Measurements from ENCODE around the gene NDUFAF8. TPM values are rescaled to one million over a fixed set of nuclear protein-coding genes. Genes with fewer than 3 reads are reported as not detected.

NDUFAF8 gene
- total and polyA plus RNA-seq, 9 donors: 36.3 to 69.7 (median 53.4) TPM

- Histone ChIP-seq H3K4me3 (ENCODE audit: low read length) (no peak overlapping the region), H3K4me1 (ENCODE audit: control insufficient read depth, insufficient read depth, low read length) (peaks cover 18% of the 10 kb centered on the region), H3K36me3 (ENCODE audit: control insufficient read depth, insufficient read depth, low read length) (peaks cover 53% of the 10 kb centered on the region), H3K27ac (ENCODE audit: low read length) (no peak overlapping the region), H3K9me3 (replicated peaks; ENCODE audit: control insufficient read depth, low read depth, low read length) (peaks cover 2% of the 10 kb centered on the region), H3K27me3 (ENCODE audit: control insufficient read depth, insufficient read depth, low read length) (no peaks in the 10 kb centered on the region)
- 91% methylated on average over 40 of the region's 43 CpGs for WGBS (ENCODE audit: insufficient coverage)
- no peak for DNase-seq
Observed at GRCh38 chr17:81231766-81232581, 7.1 kb upstream of the NDUFAF8 start.

GRCh38 chr17:81232616-81233241 lies 6.4 kb upstream of the NDUFAF8 start:
- no peak for DNase-seq
- Histone ChIP-seq H3K27ac (ENCODE audit: low read length) (no peak overlapping the region), H3K9me3 (replicated peaks; ENCODE audit: control insufficient read depth, low read depth, low read length) (no peaks in the 10 kb centered on the region), H3K4me3 (ENCODE audit: low read length) (no peak overlapping the region), H3K36me3 (ENCODE audit: control insufficient read depth, insufficient read depth, low read length) (peaks cover 53% of the 10 kb centered on the region), H3K4me1 (ENCODE audit: control insufficient read depth, insufficient read depth, low read length) (peaks cover 25% of the 10 kb centered on the region), H3K27me3 (ENCODE audit: control insufficient read depth, insufficient read depth, low read length) (no peaks in the 10 kb centered on the region)
- 86% methylated on average over 17 of the region's 19 CpGs for WGBS (ENCODE audit: insufficient coverage)

- H3K4me1 ChIP-seq (ENCODE audit: control insufficient read depth, insufficient read depth, low read length): peaks cover 28% of the 10 kb centered on the region
- WGBS (ENCODE audit: insufficient coverage): 85% methylated on average over 14 of the region's 17 CpGs
- H3K36me3 ChIP-seq (ENCODE audit: control insufficient read depth, insufficient read depth, low read length): peaks cover 53% of the 10 kb centered on the region
- no peak overlapping the region for H3K4me3 ChIP-seq (ENCODE audit: low read length)
- no peak for DNase-seq
- no peaks in the 10 kb centered on the region for H3K9me3 ChIP-seq (replicated peaks; ENCODE audit: control insufficient read depth, low read depth, low read length)
- no peaks in the 10 kb centered on the region for H3K27me3 ChIP-seq (ENCODE audit: control insufficient read depth, insufficient read depth, low read length)
- no peak overlapping the region for H3K27ac ChIP-seq (ENCODE audit: low read length)
Observed at GRCh38 chr17:81233316-81233715, 5.8 kb upstream of the NDUFAF8 start.

GRCh38 chr17:81233811-81234505 lies 5.2 kb upstream of the NDUFAF8 start:
- DNase-seq: no peak
- Histone ChIP-seq H3K4me3 (ENCODE audit: low read length) (no peak overlapping the region), H3K27ac (ENCODE audit: low read length) (no peak overlapping the region), H3K36me3 (ENCODE audit: control insufficient read depth, insufficient read depth, low read length) (peaks cover 53% of the 10 kb centered on the region), H3K27me3 (ENCODE audit: control insufficient read depth, insufficient read depth, low read length) (no peaks in the 10 kb centered on the region), H3K4me1 (ENCODE audit: control insufficient read depth, insufficient read depth, low read length) (peaks cover 22% of the 10 kb centered on the region), H3K9me3 (replicated peaks; ENCODE audit: control insufficient read depth, low read depth, low read length) (no peaks in the 10 kb centered on the region)
- WGBS (ENCODE audit: insufficient coverage): 84% methylated on average over 19 of the region's 21 CpGs

- WGBS (ENCODE audit: insufficient coverage): 76% methylated on average over 13 of the region's 13 CpGs
- H3K9me3 ChIP-seq (replicated peaks; ENCODE audit: control insufficient read depth, low read depth, low read length): no peaks in the 10 kb centered on the region
- no peak overlapping the region for H3K27ac ChIP-seq (ENCODE audit: low read length)
- H3K4me3 ChIP-seq (ENCODE audit: low read length): no peak overlapping the region
- H3K27me3 ChIP-seq (ENCODE audit: control insufficient read depth, insufficient read depth, low read length): no peaks in the 10 kb centered on the region
- no peak for DNase-seq
- peaks cover 17% of the 10 kb centered on the region for H3K4me1 ChIP-seq (ENCODE audit: control insufficient read depth, insufficient read depth, low read length)
- H3K36me3 ChIP-seq (ENCODE audit: control insufficient read depth, insufficient read depth, low read length): peaks cover 49% of the 10 kb centered on the region
Observed at GRCh38 chr17:81234506-81234855, 4.6 kb upstream of the NDUFAF8 start.

GRCh38 chr17:81234940-81235821 lies 3.9 kb upstream of the NDUFAF8 start:
- no peak for DNase-seq
- WGBS (ENCODE audit: insufficient coverage): 69% methylated on average over 22 of the region's 26 CpGs

GRCh38 chr17:81235822-81236740 lies 3.0 kb upstream of the NDUFAF8 start:
- H3K27ac ChIP-seq (ENCODE audit: low read length): no peak overlapping the region
- WGBS (ENCODE audit: insufficient coverage): 87% methylated on average over 23 of the region's 32 CpGs
- H3K27me3 ChIP-seq (ENCODE audit: control insufficient read depth, insufficient read depth, low read length): no peaks in the 10 kb centered on the region
- H3K9me3 ChIP-seq (replicated peaks; ENCODE audit: control insufficient read depth, low read depth, low read length): no peaks in the 10 kb centered on the region
- no peak for DNase-seq
- H3K36me3 ChIP-seq (ENCODE audit: control insufficient read depth, insufficient read depth, low read length): peaks cover 43% of the 10 kb centered on the region
- no peak overlapping the region for H3K4me3 ChIP-seq (ENCODE audit: low read length)
- H3K4me1 ChIP-seq (ENCODE audit: control insufficient read depth, insufficient read depth, low read length): peaks cover 27% of the 10 kb centered on the region

More at GRCh38 chr17:81234940-81235821, 3.9 kb upstream of the NDUFAF8 start:
- Histone ChIP-seq H3K27me3 (ENCODE audit: control insufficient read depth, insufficient read depth, low read length) (no peaks in the 10 kb centered on the region), H3K27ac (ENCODE audit: low read length) (no peak overlapping the region), H3K4me3 (ENCODE audit: low read length) (no peak overlapping the region), H3K4me1 (ENCODE audit: control insufficient read depth, insufficient read depth, low read length) (peaks cover 18% of the 10 kb centered on the region), H3K9me3 (replicated peaks; ENCODE audit: control insufficient read depth, low read depth, low read length) (no peaks in the 10 kb centered on the region), H3K36me3 (ENCODE audit: control insufficient read depth, insufficient read depth, low read length) (peaks cover 44% of the 10 kb centered on the region)

- no peak overlapping the region for H3K27ac ChIP-seq (ENCODE audit: low read length)
- H3K4me3 ChIP-seq (ENCODE audit: low read length): no peak overlapping the region
- H3K27me3 ChIP-seq (ENCODE audit: control insufficient read depth, insufficient read depth, low read length): no peaks in the 10 kb centered on the region
- no peaks in the 10 kb centered on the region for H3K9me3 ChIP-seq (replicated peaks; ENCODE audit: control insufficient read depth, low read depth, low read length)
- peaks cover 27% of the 10 kb centered on the region for H3K4me1 ChIP-seq (ENCODE audit: control insufficient read depth, insufficient read depth, low read length)
- DNase-seq: no peak
- 86% methylated on average over 20 of the region's 21 CpGs for WGBS (ENCODE audit: insufficient coverage)
- peaks cover 41% of the 10 kb centered on the region for H3K36me3 ChIP-seq (ENCODE audit: control insufficient read depth, insufficient read depth, low read length)
Observed at GRCh38 chr17:81236784-81237183, 2.3 kb upstream of the NDUFAF8 start.
